HepG2 (cell line): ENCODE data around the gene SUSD3. TPM values are rescaled to one million over a fixed set of nuclear protein-coding genes. Genes with fewer than 3 reads are reported as not detected.

Experiments used
- ATAC-seq: fragments of 200-7000 bp; cut with Tn5 transposase; 3 replicates; pipeline ENCODE4 v1.9.1; 2020; ENCODE audit warnings: mild to moderate bottlenecking, moderate library complexity
- BruUV-seq: library from RNA; stranded (reverse); fragments of 400-500 nt; replicated peaks from 2 replicates; lab custom pipeline; 2021; lab: Mats Ljungman, UMichigan
- CTCF ChIA-PET: fragments of 300-600 bp; formaldehyde crosslinking; extraction: SDS; loops from one replicate; lab custom pipeline; 2021; ENCODE audit warnings: low total read pairs, inconsistent platforms, low intra/inter-chr PET ratio; lab: Yijun Ruan, JAX
- POLR2A ChIA-PET: fragments of 350-600 bp; sonication (Branson Sonifier 250); formaldehyde crosslinking; loops from one replicate; lab custom pipeline; 2020; ENCODE audit warnings: antibody characterized with exemption, inconsistent platforms; lab: Yijun Ruan, JAX
- DNase-seq: peaks from one replicate; pipeline ENCODE4 v3.0.0-alpha.2; 2015; ENCODE audit warnings: low spot score
- FAIRE-seq: peaks from 3 replicates; lab custom pipeline; 2011; peaks lifted over from hg19 to GRCh38; lab: Jason Lieb, UNC
- H2AFZ ChIP-seq: one replicate; pipeline ENCODE4 v1.6.1; 2011; ENCODE audit warnings: low read length, inconsistent platforms
- H3K27ac ChIP-seq: fragments of 300-600 bp; 3 replicates; pipeline ENCODE4 v1.8.0; 2011; ENCODE audit warnings: mixed run types, mild to moderate bottlenecking, mixed read lengths, low read length, inconsistent platforms; ENCODE audit not compliant: insufficient read depth; ENCODE audit errors: extremely low read length
- H3K27me3 ChIP-seq, 2 experiments: fragments of 200-600 bp in 1 of 2; 2 replicates in 1 of 2; 3 replicates in 1 of 2; pipeline versions ENCODE4 v1.6.0 to v1.8.0; 2011; ENCODE audit warnings: low read length in 2 of 2, mild to moderate bottlenecking in 2 of 2, moderate library complexity in 2 of 2, inconsistent platforms in 1 of 2; ENCODE audit not compliant: insufficient read depth in 2 of 2, control insufficient read depth in 1 of 2
- H3K36me3 ChIP-seq, 2 experiments: fragments of 200-600 bp in 1 of 2; replicated peaks in 1 of 2; 2 replicates in 1 of 2; 3 replicates in 1 of 2; pipeline versions ENCODE4 v1.5.1 to v1.8.0; 2011; ENCODE audit warnings: low read length in 2 of 2, inconsistent platforms in 1 of 2; ENCODE audit not compliant: insufficient read depth in 2 of 2, control insufficient read depth in 1 of 2
- H3K4me1 ChIP-seq: 2 replicates; pipeline ENCODE4 v1.5.1; 2012; ENCODE audit warnings: low read length, inconsistent platforms; ENCODE audit not compliant: insufficient read depth
- H3K4me2 ChIP-seq: 2 replicates; pipeline ENCODE4 v1.6.0; 2011; ENCODE audit warnings: low read depth, low read length, inconsistent platforms
- H3K4me3 ChIP-seq, 3 experiments: fragments of 200-600 bp in 1 of 3; sonication (generic), shearing (Covaris generic) in 1 of 3; replicated peaks in 1 of 3; 2 replicates each; pipeline ENCODE4 v1.5.1; 2011 to 2016; ENCODE audit warnings: low read length in 3 of 3, inconsistent platforms in 2 of 3, low read depth in 2 of 3, mild to moderate bottlenecking in 2 of 3, control low read depth in 1 of 3, mixed read lengths in 1 of 3; ENCODE audit not compliant: insufficient read depth in 1 of 3
- H3K79me2 ChIP-seq: one replicate; pipeline ENCODE4 v1.6.1; 2011; ENCODE audit warnings: low read length, inconsistent platforms; ENCODE audit not compliant: insufficient read depth
- H3K9ac ChIP-seq: 2 replicates; pipeline ENCODE4 v1.6.0; 2011; ENCODE audit warnings: mild to moderate bottlenecking, low read depth, low read length, inconsistent platforms; ENCODE audit not compliant: insufficient read depth
- H3K9me3 ChIP-seq: 2 replicates; pipeline ENCODE4 v1.5.1; 2012; ENCODE audit warnings: mild to moderate bottlenecking, low read length
- H4K20me1 ChIP-seq: 2 replicates; pipeline ENCODE4 v1.6.0; 2011; ENCODE audit warnings: inconsistent platforms, mild to moderate bottlenecking, low read length, moderate library complexity; ENCODE audit not compliant: insufficient read depth
- AGO2 ChIP-seq: fragments of 200-400 bp; formaldehyde crosslinking; optimal IDR thresholded peaks from 2 replicates; pipeline ENCODE3; 2017; ENCODE audit warnings: mild to moderate bottlenecking, low read depth, low read length, moderate library complexity
- NONO ChIP-seq, 2 experiments: fragments of 450-650 bp in 1 of 2; sonication (generic) in 1 of 2; formaldehyde crosslinking in 1 of 2; IDR thresholded peaks in 1 of 2; conservative IDR thresholded peaks in 1 of 2; 2 replicates each; pipeline versions ENCODE4 v1.6.1 to v1.8.0; 2017 to 2022; ENCODE audit warnings: mild to moderate bottlenecking in 1 of 2, missing genetic modification reagents in 1 of 2, moderate library complexity in 1 of 2
- PCBP1 ChIP-seq: fragments of 200-400 bp; formaldehyde crosslinking; IDR thresholded peaks from 2 replicates; pipeline ENCODE4 v1.6.1; 2017; ENCODE audit warnings: mild to moderate bottlenecking, low read depth, low read length, borderline replicate concordance
- RBM22 ChIP-seq: fragments of 200-400 bp; formaldehyde crosslinking; optimal IDR thresholded peaks from 2 replicates; pipeline ENCODE3; 2017; ENCODE audit warnings: mild to moderate bottlenecking, low read length, moderate library complexity
- ZBTB38 ChIP-seq: sonication (generic); formaldehyde crosslinking; IDR thresholded peaks from 2 replicates; pipeline ENCODE4 v1.5.1; 2020; ENCODE audit warnings: mild to moderate bottlenecking, missing genetic modification reagents
- ZNF225 ChIP-seq: sonication (generic); formaldehyde crosslinking; IDR thresholded peaks from 2 replicates; pipeline ENCODE4 v1.4.0; 2020; ENCODE audit warnings: mild to moderate bottlenecking, missing genetic modification reagents
- ZNF768 ChIP-seq: sonication (generic); formaldehyde crosslinking; IDR thresholded peaks from 2 replicates; pipeline ENCODE4 v1.4.0; 2020; ENCODE audit warnings: missing genetic modification reagents
- WGBS: methylation state at CpG from one replicate; pipeline ENCODE4 v1.1.6; 2017; ENCODE audit warnings: low lambda C conversion rate; 5-methylcytosine and 5-hydroxymethylcytosine counted together
- in situ Hi-C: cut with HindIII; loops from 2 replicates; pipeline ENCODE4 v1.10.0; 2017; ENCODE audit warnings: low pct_unique_long_range_greater_than_20kb; ENCODE audit not compliant: extremely low pct_ligation_motif_present
- intact Hi-C: fragments of 100-400 bp; cut with micrococcal nuclease; formaldehyde crosslinking; loops from one replicate; pipeline ENCODE4 v1.10.0; 2022; ENCODE audit not compliant: unreplicated experiment
- polyA plus RNA-seq, 8 experiments: library from polyadenylated mRNA; depleted of rRNA in 3 of 8; stranded (reverse) in 7 of 8; unstranded in 1 of 8; fragments of >200 nt; fragmentation: Illumina TruSeq in 4 of 8; extraction: Trizol in 4 of 8; gene quantifications; 2 replicates each; pipeline versions ENCODE4 v1.2.1 to v1.2.3, GENCODE V29; 2011 to 2016; ENCODE audit warnings: low read depth in 4 of 8, missing spikeins in 1 of 8, mixed read lengths in 1 of 8; ENCODE audit not compliant: insufficient read depth in 1 of 8
- total RNA-seq, 5 experiments: library from RNA; depleted of rRNA; stranded (reverse); fragments of >200 nt; fragmentation: Illumina TruSeq; extraction: Trizol; gene quantifications; 2 replicates each; pipeline ENCODE4 v1.2.3, GENCODE V29; 2016; ENCODE audit warnings: low read depth in 1 of 5

SUSD3 gene
- total and polyA plus RNA-seq, 2 of the 13 experiments (the other 11 are each of a cell fraction or from before 2014, with no cell fraction given): 7.0 to 9.1 TPM

DNA sequence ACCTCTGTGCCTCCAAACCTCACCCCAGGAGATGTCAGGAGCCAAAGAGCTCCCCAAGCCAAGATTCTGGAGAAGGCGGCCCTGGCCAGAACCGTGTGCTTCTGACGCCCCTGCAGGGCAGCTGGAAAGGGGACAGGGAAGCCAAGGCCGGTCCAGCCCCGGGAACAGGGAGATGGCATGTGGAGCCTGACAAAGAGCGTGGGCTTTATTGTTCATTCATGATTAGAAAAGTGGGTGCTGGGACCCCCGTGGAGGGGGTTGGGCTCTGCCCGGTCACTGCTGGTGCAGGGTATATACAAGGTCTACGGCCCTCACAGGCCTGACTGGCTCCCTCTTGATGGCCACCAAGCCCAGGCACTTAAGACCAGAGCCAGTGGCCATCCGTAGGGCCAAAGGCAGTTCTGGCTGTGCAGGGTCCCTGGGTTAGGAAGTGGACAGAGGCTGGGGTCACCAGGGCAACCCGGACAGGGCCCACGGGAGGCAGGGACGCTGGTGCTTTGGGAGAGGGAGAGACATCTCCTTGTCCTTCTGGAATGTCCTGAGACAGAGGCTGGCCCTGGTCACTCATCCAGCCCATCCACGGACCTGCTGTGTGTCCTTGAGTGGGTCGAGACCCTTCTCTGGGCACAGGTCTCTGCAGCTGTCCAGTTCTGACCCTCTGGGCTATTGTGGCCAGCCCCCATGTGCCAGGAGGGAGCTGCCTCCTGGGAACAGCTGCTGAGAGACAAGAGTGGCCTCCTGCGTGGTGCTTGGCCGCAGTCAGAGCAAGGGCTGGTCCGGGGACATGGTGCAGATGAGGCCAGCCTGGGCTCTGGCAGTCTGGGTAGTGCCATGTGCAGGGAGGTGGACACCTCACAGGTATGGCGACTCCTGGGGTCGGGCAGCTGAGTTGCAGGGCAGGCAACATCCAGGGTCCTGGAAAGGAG, 63.1 kb downstream of the SUSD3 start:
- H3K27ac ChIP-seq: no peak overlapping the region
- no peak overlapping the region for H3K4me3 ChIP-seq
- ChIA-PET CTCF (no interaction called here), POLR2A (interaction anchor here (0.6 to 13.7 kb wide), 3 partner anchors 10 to 479 kb away, joined by 3 to 195 read pairs (median 3); partner anchors contain the start of gene NINJ1)
- no peaks in the 10 kb centered on the region for H3K9me3 ChIP-seq
- H3K9ac ChIP-seq: no peak overlapping the region
- no peaks in the 10 kb centered on the region for H4K20me1 ChIP-seq
- H3K4me1 ChIP-seq: peaks cover 36% of the 10 kb centered on the region
- no peak for FAIRE-seq
- no peak overlapping the region for H3K4me2 ChIP-seq
- in situ Hi-C loops (no loop called here), intact Hi-C loops (no loop called here)
- peaks cover 30 to 45% of the 10 kb centered on the region in 2 experiments; a peak in 4 of 5 replicates for H3K36me3 ChIP-seq
- H2AFZ ChIP-seq: no peak overlapping the region
- BruUV-seq: no TSS peak
- TF ChIP-seq ZNF225 (no peak), PCBP1 (no peak), ZNF768 (CRISPR knock-in tag) (peak; percentile 86), NONO (IDR thresholded peaks at IDR 0.05) (no peak), NONO (CRISPR knock-in tag; conservative IDR thresholded peaks at IDR 0.05) (0 out of 2 replicates have a peak, but pooled peaks have one; percentile 35), ZBTB38 (CRISPR knock-in tag) (0 out of 2 replicates have a peak, but pooled peaks have one; percentile 30), AGO2 (peak; percentile 40), RBM22 (peak; percentile 92)
- peaks cover 6% of the 10 kb centered on the region for H3K79me2 ChIP-seq
- H3K27me3 ChIP-seq: no peaks in the 10 kb centered on the region
- 92% methylated on average over 15 of the region's 20 CpGs for WGBS
- no peak for ATAC-seq
- DNase-seq: no peak
